Stimulated activated CD4-positive, alpha-beta T cell treated with anti-CD3 and anti-CD28 coated beads, Interleukin-15, amount 100 ng/mL, for 24 hours (primary cell): ENCODE measurements around the gene RBFOX2.
A peak's percentile ranks its signal among the peaks of the same experiment; 100 is the strongest.

Source experiments
- DNase-seq: peaks from one replicate; pipeline ENCODE4 v3.0.0-alpha.2; 2020

Gene RBFOX2

GRCh38 chr22:35921044-35921443, 107.6 kb downstream of the RBFOX2 start:
- DNase-seq: no peak

GRCh38 chr22:35919002-35919542, 109.6 kb downstream of the RBFOX2 start:
- no peak for DNase-seq

GRCh38 chr22:35918456-35918855, 110.2 kb downstream of the RBFOX2 start:
- no peak for DNase-seq

- no peak for DNase-seq
Measured at GRCh38 chr22:35917651-35918050, 111.0 kb downstream of the RBFOX2 start.

- no peak for DNase-seq
Measured at GRCh38 chr22:35915477-35916013, 113.1 kb downstream of the RBFOX2 start.

- DNase-seq: no peak
Measured at GRCh38 chr22:35914665-35915476, 113.8 kb downstream of the RBFOX2 start.

- DNase-seq: no peak
Measured at GRCh38 chr22:35914357-35914664, 114.3 kb downstream of the RBFOX2 start.

- no peak for DNase-seq
Measured at GRCh38 chr22:35913925-35914324, 114.7 kb downstream of the RBFOX2 start.

GRCh38 chr22:35912658-35913057, 116.0 kb downstream of the RBFOX2 start:
- DNase-seq: no peak

- DNase-seq: no peak
Measured at GRCh38 chr22:35911877-35912276, 116.7 kb downstream of the RBFOX2 start.

- no peak for DNase-seq
Measured at GRCh38 chr22:35910926-35911325, 117.7 kb downstream of the RBFOX2 start.

- DNase-seq: no peak
Measured at GRCh38 chr22:35910003-35910769, 118.4 kb downstream of the RBFOX2 start.

- DNase-seq: no peak
Measured at GRCh38 chr22:35905894-35906293, 122.7 kb downstream of the RBFOX2 start.

GRCh38 chr22:35904752-35905151, 123.9 kb downstream of the RBFOX2 start:
- no peak for DNase-seq

- DNase-seq: no peak
Measured at GRCh38 chr22:35904336-35904692, 124.3 kb downstream of the RBFOX2 start.

GRCh38 chr22:35903571-35904335, 124.9 kb downstream of the RBFOX2 start:
- DNase-seq: no peak

GRCh38 chr22:35900483-35901168, 128.0 kb downstream of the RBFOX2 start:
- DNase-seq: peak; percentile 22

GRCh38 chr22:35899736-35900135, 128.9 kb downstream of the RBFOX2 start:
- DNase-seq: no peak

- DNase-seq: no peak
Measured at GRCh38 chr22:35896111-35896705, 132.4 kb downstream of the RBFOX2 start.

- DNase-seq: no peak
Measured at GRCh38 chr22:35894937-35895708, 133.5 kb downstream of the RBFOX2 start.

GRCh38 chr22:35894464-35894878, 134.2 kb downstream of the RBFOX2 start:
- no peak for DNase-seq
